H1 (cell line): ENCODE results near the gene HOMER2. TPM values are rescaled to one million over a fixed set of nuclear protein-coding genes. Genes with fewer than 3 reads are reported as not detected.

Source experiments
- polyA plus RNA-seq, 7 experiments: library from polyadenylated mRNA; depleted of rRNA in 3 of 7; stranded (reverse) in 5 of 7; unstranded in 2 of 7; fragments of >200 nt in 5 of 7; fragments of 200-250 nt in 2 of 7; gene quantifications; 1 replicate in 5 of 7; 2 replicates in 1 of 7; 4 replicates in 1 of 7; pipeline versions ENCODE4 v1.2.1 to v1.2.3, GENCODE V29; 2011 to 2013; ENCODE audit warnings: missing spikeins in 2 of 7, mixed read lengths in 2 of 7
- total RNA-seq: library from RNA; stranded (reverse); fragmentation: NEBNext Ultra II Directional; extraction: Animal tissue kit (Norgen Biotek cat#: 25700); gene quantifications from 2 replicates; pipeline ENCODE4 v1.2.1, GENCODE V29; 2021

HOMER2 gene
- total and polyA plus RNA-seq, 2 of the 8 experiments (the other 6 are each of a cell fraction or from before 2014, with no cell fraction given) = 12.5 to 27.6 TPM

Other genes starting within 250 kb of the HOMER2 start
- gene AP3B2, start 242.8 kb downstream of the HOMER2 start, total RNA-seq = 23.6 and 25.7 TPM in 2 replicates
- gene AP3B2, start 242.8 kb downstream of the HOMER2 start, polyA plus RNA-seq (2011; rRNA removed) = 21.8 and 23.2 TPM in 2 replicates
- gene FSD2, start 146.7 kb downstream of the HOMER2 start, total RNA-seq = not detected in 2 replicates
- 0.02 TPM in 2 replicates for gene FSD2, start 146.7 kb downstream of the HOMER2 start, polyA plus RNA-seq (2011; rRNA removed)
- gene WHAMM, start 143.1 kb downstream of the HOMER2 start, total RNA-seq = 3.0 and 3.3 TPM in 2 replicates
- gene WHAMM, start 143.1 kb downstream of the HOMER2 start, polyA plus RNA-seq (2011; rRNA removed) = 1.1 and 1.3 TPM in 2 replicates
- 32.9 and 33.5 TPM in 2 replicates for gene RAMAC, start 33.5 kb upstream of the HOMER2 start, total RNA-seq
- gene RAMAC, start 33.5 kb upstream of the HOMER2 start, polyA plus RNA-seq (2011; rRNA removed) = 11.7 and 20.7 TPM in 2 replicates
- 10.7 and 21.8 TPM in 2 replicates for gene C15orf40, start 58.9 kb upstream of the HOMER2 start, total RNA-seq
- 9.5 and 10.7 TPM in 2 replicates for gene C15orf40, start 58.9 kb upstream of the HOMER2 start, polyA plus RNA-seq (2011; rRNA removed)
- gene BTBD1, start 114.5 kb upstream of the HOMER2 start, total RNA-seq = 35.3 and 39.5 TPM in 2 replicates
- gene BTBD1, start 114.5 kb upstream of the HOMER2 start, polyA plus RNA-seq (2011; rRNA removed) = 18.6 and 18.8 TPM in 2 replicates
- 0.90 and 1.0 TPM in 2 replicates for gene TM6SF1, start 154.9 kb upstream of the HOMER2 start, total RNA-seq
- gene TM6SF1, start 154.9 kb upstream of the HOMER2 start, polyA plus RNA-seq (2011; rRNA removed) = 0.74 and 0.86 TPM in 2 replicates